SKM-1 treated with dmso at 0.1 percent for 144 hours (cell line): ENCODE measurements around the gene TRIM8.
A peak's percentile ranks its signal among the peaks of the same experiment; 100 is the strongest.

ENCODE experiments used
- DNase-seq: peaks from one replicate; lab custom pipeline; 2025; ENCODE audit not compliant: unreplicated experiment; lab: John Stamatoyannopoulos, UW

TRIM8 gene

GRCh38 chr10:102668326-102669107 is 24.2 kb downstream of the TRIM8 start:
- no peak for DNase-seq

- DNase-seq = no peak
These were observed 25.2 kb downstream of the TRIM8 start for GRCh38 chr10:102669206-102670064.

- no peak for DNase-seq
These were observed 25.9 kb downstream of the TRIM8 start for GRCh38 chr10:102670065-102670670.

GRCh38 chr10:102670871-102671434 is 26.7 kb downstream of the TRIM8 start:
- no peak for DNase-seq

GRCh38 chr10:102673236-102673818 is 29.0 kb downstream of the TRIM8 start:
- DNase-seq = no peak

GRCh38 chr10:102673819-102674511 is 29.7 kb downstream of the TRIM8 start:
- DNase-seq = no peak

- no peak for DNase-seq
These were observed 30.3 kb downstream of the TRIM8 start for GRCh38 chr10:102674566-102674965.

GRCh38 chr10:102675011-102675665 is 30.9 kb downstream of the TRIM8 start:
- DNase-seq = no peak

GRCh38 chr10:102675666-102676533 is 31.6 kb downstream of the TRIM8 start:
- DNase-seq = peak; percentile 78

- DNase-seq = no peak
These were observed 32.4 kb downstream of the TRIM8 start for GRCh38 chr10:102676534-102677315.

GRCh38 chr10:102677331-102678067 is 33.2 kb downstream of the TRIM8 start:
- DNase-seq = no peak

GRCh38 chr10:102678068-102678400 is 33.8 kb downstream of the TRIM8 start:
- DNase-seq = no peak

GRCh38 chr10:102678842-102679289 is 34.6 kb downstream of the TRIM8 start:
- peak; percentile 32 for DNase-seq

- no peak for DNase-seq
These were observed 35.3 kb downstream of the TRIM8 start for GRCh38 chr10:102679596-102679995.

GRCh38 chr10:102681696-102682095 is 37.4 kb downstream of the TRIM8 start:
- no peak for DNase-seq

- DNase-seq = no peak
These were observed 38.1 kb downstream of the TRIM8 start for GRCh38 chr10:102682416-102682815.

GRCh38 chr10:102682981-102683380 is 38.7 kb downstream of the TRIM8 start:
- no peak for DNase-seq

GRCh38 chr10:102683736-102684135 is 39.5 kb downstream of the TRIM8 start:
- DNase-seq = no peak
